Measurements from ENCODE around the gene FKBP6.

DNA sequence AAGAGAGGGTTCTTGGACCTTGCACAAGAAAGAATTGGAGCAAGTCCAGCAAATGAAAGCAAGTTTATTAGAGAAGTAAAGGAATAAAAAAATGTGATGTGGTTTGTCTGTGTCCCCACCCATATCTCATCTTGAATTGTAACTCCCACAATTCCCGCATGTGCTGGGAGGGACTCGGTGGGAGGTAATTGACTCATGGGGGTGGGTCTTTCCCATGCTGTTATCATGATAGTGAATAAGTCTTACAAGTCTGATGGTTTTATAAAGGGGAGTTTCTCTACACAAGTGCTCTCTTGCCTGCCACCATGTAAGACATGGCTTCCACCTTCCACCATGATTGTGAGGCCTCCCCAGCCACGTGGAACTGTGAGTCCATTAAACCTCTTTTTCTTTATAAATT, 66.5 kb downstream of the FKBP6 start:
- TF ChIP-seq, protein P1, sequence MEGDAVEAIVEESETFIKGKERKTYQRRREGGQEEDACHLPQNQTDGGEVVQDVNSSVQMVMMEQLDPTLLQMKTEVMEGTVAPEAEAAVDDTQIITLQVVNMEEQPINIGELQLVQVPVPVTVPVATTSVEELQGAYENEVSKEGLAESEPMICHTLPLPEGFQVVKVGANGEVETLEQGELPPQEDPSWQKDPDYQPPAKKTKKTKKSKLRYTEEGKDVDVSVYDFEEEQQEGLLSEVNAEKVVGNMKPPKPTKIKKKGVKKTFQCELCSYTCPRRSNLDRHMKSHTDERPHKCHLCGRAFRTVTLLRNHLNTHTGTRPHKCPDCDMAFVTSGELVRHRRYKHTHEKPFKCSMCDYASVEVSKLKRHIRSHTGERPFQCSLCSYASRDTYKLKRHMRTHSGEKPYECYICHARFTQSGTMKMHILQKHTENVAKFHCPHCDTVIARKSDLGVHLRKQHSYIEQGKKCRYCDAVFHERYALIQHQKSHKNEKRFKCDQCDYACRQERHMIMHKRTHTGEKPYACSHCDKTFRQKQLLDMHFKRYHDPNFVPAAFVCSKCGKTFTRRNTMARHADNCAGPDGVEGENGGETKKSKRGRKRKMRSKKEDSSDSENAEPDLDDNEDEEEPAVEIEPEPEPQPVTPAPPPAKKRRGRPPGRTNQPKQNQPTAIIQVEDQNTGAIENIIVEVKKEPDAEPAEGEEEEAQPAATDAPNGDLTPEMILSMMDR (IDR thresholded peaks at IDR 0.05) = no peak
- no peak for TF ChIP-seq ZFX (IDR thresholded peaks at IDR 0.05; ENCODE audit: borderline replicate concordance)
